ENCODE data around the gene SULT6B1.

GRCh38 chr2:37125416-37125815, 63.1 kb downstream of the SULT6B1 start:
- TF ChIP-seq EZH2 (IDR thresholded peaks at IDR 0.05): no peak
- no peak for TF ChIP-seq POLR2AphosphoS5 (IDR thresholded peaks at IDR 0.05; ENCODE audit: borderline replicate concordance, low read depth, low read length)
- no peak for TF ChIP-seq FOXP2 (optimal IDR thresholded peaks at IDR 0.05; ENCODE audit: control extremely low read depth, extremely low read length, insufficient read depth)

All from SK-N-MC (cell line).